Endothelial cell (in vitro differentiated cells): ENCODE measurements around the gene TSHZ2. TPM values are rescaled to one million over a fixed set of nuclear protein-coding genes. Genes with fewer than 3 reads are reported as not detected.

ENCODE experiments used
- DNase-seq: peaks from one replicate; pipeline ENCODE4 v3.0.0; 2021; ENCODE audit warnings: low spot score
- H3K27ac Mint-ChIP-seq: one replicate; pipeline ENCODE4 v1.8.0; 2021; ENCODE audit warnings: mixed read lengths, inconsistent platforms; ENCODE audit not compliant: unreplicated experiment
- H3K27me3 Mint-ChIP-seq: one replicate; pipeline ENCODE4 v1.8.0; 2021; ENCODE audit warnings: mild to moderate bottlenecking, moderate library complexity, mixed read lengths, inconsistent platforms; ENCODE audit not compliant: unreplicated experiment
- H3K36me3 Mint-ChIP-seq: one replicate; pipeline ENCODE4 v1.8.0; 2021; ENCODE audit warnings: mild to moderate bottlenecking, low read depth, mixed read lengths, inconsistent platforms; ENCODE audit not compliant: unreplicated experiment
- H3K4me1 Mint-ChIP-seq: one replicate; pipeline ENCODE4 v1.8.0; 2021; ENCODE audit warnings: mild to moderate bottlenecking, mixed read lengths, inconsistent platforms; ENCODE audit not compliant: unreplicated experiment
- H3K4me3 Mint-ChIP-seq: one replicate; pipeline ENCODE4 v1.8.0; 2021; ENCODE audit warnings: mild to moderate bottlenecking, mixed read lengths, inconsistent platforms; ENCODE audit not compliant: unreplicated experiment
- H3K9me3 Mint-ChIP-seq: one replicate; pipeline ENCODE4 v1.8.0; 2021; ENCODE audit warnings: mixed read lengths, inconsistent platforms; ENCODE audit not compliant: unreplicated experiment
- CTCF ChIP-seq: fragments of 200-600 bp; sonication (generic); IDR thresholded peaks from one replicate; pipeline ENCODE4 v1.5.0; 2021; ENCODE audit warnings: antibody characterized with exemption; ENCODE audit not compliant: unreplicated experiment
- total RNA-seq: library from RNA; stranded (reverse); fragmentation: NEBNext Ultra II Directional; extraction: Animal tissue kit (Norgen Biotek cat#: 25700); gene quantifications from one replicate; pipeline ENCODE4 v1.2.1, GENCODE V29; 2021; ENCODE audit not compliant: unreplicated experiment

Gene TSHZ2
- total RNA-seq, 1 donor from 2014 or later = 2.3 TPM

GRCh38 chr20:53382263-53382844 is 410.2 kb downstream of the TSHZ2 start:
- Mint-ChIP-seq H3K36me3 (no peaks in the 10 kb centered on the region), H3K4me1 (no peaks in the 10 kb centered on the region), H3K27me3 (no peaks in the 10 kb centered on the region), H3K4me3 (no peak overlapping the region), H3K27ac (no peak overlapping the region), H3K9me3 (no peaks in the 10 kb centered on the region)
- no peak for DNase-seq
- TF ChIP-seq CTCF = no peak

GRCh38 chr20:53383916-53384315 is 411.8 kb downstream of the TSHZ2 start:
- no peak overlapping the region for H3K4me3 Mint-ChIP-seq
- H3K27ac Mint-ChIP-seq = no peak overlapping the region
- H3K4me1 Mint-ChIP-seq = no peaks in the 10 kb centered on the region
- no peak for DNase-seq
- no peaks in the 10 kb centered on the region for H3K9me3 Mint-ChIP-seq
- TF ChIP-seq CTCF = no peak
- H3K27me3 Mint-ChIP-seq = no peaks in the 10 kb centered on the region
- no peaks in the 10 kb centered on the region for H3K36me3 Mint-ChIP-seq

- Mint-ChIP-seq H3K27me3 (no peaks in the 10 kb centered on the region), H3K36me3 (no peaks in the 10 kb centered on the region), H3K4me1 (no peaks in the 10 kb centered on the region), H3K9me3 (no peaks in the 10 kb centered on the region), H3K27ac (no peak overlapping the region), H3K4me3 (no peak overlapping the region)
- TF ChIP-seq CTCF = no peak
- DNase-seq = no peak
Observed at GRCh38 chr20:53384392-53384791, 412.2 kb downstream of the TSHZ2 start.

- TF ChIP-seq CTCF = no peak
- Mint-ChIP-seq H3K4me1 (no peaks in the 10 kb centered on the region), H3K4me3 (no peak overlapping the region), H3K9me3 (no peaks in the 10 kb centered on the region), H3K27me3 (no peaks in the 10 kb centered on the region), H3K27ac (no peak overlapping the region), H3K36me3 (no peaks in the 10 kb centered on the region)
- no peak for DNase-seq
Observed at GRCh38 chr20:53385941-53386767, 414.0 kb downstream of the TSHZ2 start.
